H54 (cell line): ENCODE results near the gene EPB41L4A.
"Not testable (repeated sequence)": the region's sequence is repeated elsewhere in the genome, so short reads cannot be mapped to it uniquely, and the experiment has no call there.

ENCODE experiments used
- DNase-seq: peaks from one replicate; pipeline ENCODE4 v3.0.0; 2011; ENCODE audit warnings: low spot score, mixed read lengths; ENCODE audit not compliant: insufficient read length
- FAIRE-seq: peaks from 3 replicates; lab custom pipeline; 2011; peaks lifted over from hg19 to GRCh38; lab: Jason Lieb, UNC
- POLR2A ChIP-seq: IDR thresholded peaks from 2 replicates; pipeline ENCODE4 v1.6.1; 2011; ENCODE audit warnings: low read depth, mild to moderate bottlenecking, low read length

The EPB41L4A gene

GRCh38 chr5:112386766-112387165 is 32.3 kb downstream of the EPB41L4A start:
- DNase-seq, result no peak
- FAIRE-seq, result no peak
- TF ChIP-seq POLR2A, result no peak

- no peak for DNase-seq
- FAIRE-seq, result no peak
- no peak for TF ChIP-seq POLR2A
These were observed 33.1 kb downstream of the EPB41L4A start for GRCh38 chr5:112385969-112386368.

GRCh38 chr5:112385566-112385965 is 33.5 kb downstream of the EPB41L4A start:
- no peak for DNase-seq
- no peak for TF ChIP-seq POLR2A
- FAIRE-seq, result no peak

- no peak for TF ChIP-seq POLR2A
- FAIRE-seq (no peak), DNase-seq (no peak)
These were observed 34.6 kb downstream of the EPB41L4A start for GRCh38 chr5:112384523-112384922.

- DNase-seq (no peak), FAIRE-seq (no peak)
- no peak for TF ChIP-seq POLR2A
These were observed 36.2 kb downstream of the EPB41L4A start for GRCh38 chr5:112382886-112383285.

GRCh38 chr5:112381521-112381920 is 37.6 kb downstream of the EPB41L4A start:
- FAIRE-seq, result no peak
- TF ChIP-seq POLR2A, result no peak

GRCh38 chr5:112379542-112380325 is 39.3 kb downstream of the EPB41L4A start:
- no peak for DNase-seq
- FAIRE-seq, result no peak
- TF ChIP-seq POLR2A, result no peak

More at GRCh38 chr5:112381521-112381920, 37.6 kb downstream of the EPB41L4A start:
- no peak for DNase-seq

GRCh38 chr5:112374818-112375217 is 44.3 kb downstream of the EPB41L4A start:
- TF ChIP-seq POLR2A, result no peak
- FAIRE-seq (no peak), DNase-seq (no peak)

GRCh38 chr5:112374356-112374755 is 44.7 kb downstream of the EPB41L4A start:
- no peak for FAIRE-seq

GRCh38 chr5:112373885-112374284 is 45.2 kb downstream of the EPB41L4A start:
- no peak for FAIRE-seq
- TF ChIP-seq POLR2A, result no peak

More at GRCh38 chr5:112374356-112374755, 44.7 kb downstream of the EPB41L4A start:
- DNase-seq, result no peak
- no peak for TF ChIP-seq POLR2A

GRCh38 chr5:112372543-112372942 is 46.5 kb downstream of the EPB41L4A start:
- DNase-seq (no peak), FAIRE-seq (no peak)
- no peak for TF ChIP-seq POLR2A

More at GRCh38 chr5:112373885-112374284, 45.2 kb downstream of the EPB41L4A start:
- no peak for DNase-seq

GRCh38 chr5:112371067-112371466 is 48.0 kb downstream of the EPB41L4A start:
- no peak for FAIRE-seq
- no peak for TF ChIP-seq POLR2A
- DNase-seq, result no peak

GRCh38 chr5:112367400-112367799 is 51.7 kb downstream of the EPB41L4A start:
- no peak for FAIRE-seq

GRCh38 chr5:112366987-112367386 is 52.1 kb downstream of the EPB41L4A start:
- DNase-seq (no peak), FAIRE-seq (no peak)
- no peak for TF ChIP-seq POLR2A

More at GRCh38 chr5:112367400-112367799, 51.7 kb downstream of the EPB41L4A start:
- no peak for TF ChIP-seq POLR2A
- no peak for DNase-seq

- not testable (repeated sequence) for FAIRE-seq, DNase-seq
These were observed 58.3 kb downstream of the EPB41L4A start for GRCh38 chr5:112360740-112361139.
